GM23248 (cell line): Measurements from ENCODE around the gene PDGFB. TPM values are rescaled to one million over a fixed set of nuclear protein-coding genes. Genes with fewer than 3 reads are reported as not detected.

Source experiments
- DNase-seq: peaks from one replicate; pipeline ENCODE4 v3.0.0-alpha.2; 2015
- H2AFZ ChIP-seq: fragments of 200-600 bp; sonication (generic); 2 replicates; pipeline ENCODE4 v1.6.1; 2016; ENCODE audit warnings: antibody characterized with exemption
- H3F3A ChIP-seq: fragments of 200-600 bp; sonication (generic); 2 replicates; pipeline ENCODE4 v1.6.1; 2016; ENCODE audit warnings: mild to moderate bottlenecking, antibody characterized with exemption, mixed run types; ENCODE audit not compliant: insufficient read depth
- H3K27ac ChIP-seq: fragments of 200-600 bp; sonication (generic); 2 replicates; pipeline ENCODE4 v1.5.1; 2016; ENCODE audit warnings: mild to moderate bottlenecking
- H3K27me3 ChIP-seq: fragments of 200-600 bp; sonication (generic); replicated peaks from 2 replicates; pipeline ENCODE4 v1.6.1; 2016; ENCODE audit warnings: mild to moderate bottlenecking; ENCODE audit not compliant: insufficient read depth
- H3K36me3 ChIP-seq: fragments of 200-600 bp; sonication (generic); 2 replicates; pipeline ENCODE4 v1.6.1; 2016; ENCODE audit warnings: low read depth, mild to moderate bottlenecking
- H3K4me1 ChIP-seq: fragments of 200-600 bp; sonication (generic); 2 replicates; pipeline ENCODE4 v1.6.1; 2016; ENCODE audit warnings: mild to moderate bottlenecking; ENCODE audit not compliant: insufficient read depth
- H3K4me2 ChIP-seq: fragments of 200-600 bp; sonication (generic); one replicate; pipeline ENCODE4 v1.6.1; 2016; ENCODE audit warnings: mild to moderate bottlenecking; ENCODE audit not compliant: unreplicated experiment
- H3K4me3 ChIP-seq: fragments of 200-600 bp; sonication (generic); 2 replicates; pipeline ENCODE4 v1.5.1; 2016; ENCODE audit warnings: mild to moderate bottlenecking
- H3K79me2 ChIP-seq: fragments of 200-600 bp; sonication (generic); 2 replicates; pipeline ENCODE4 v1.6.1; 2016; ENCODE audit warnings: mild to moderate bottlenecking; ENCODE audit not compliant: insufficient read depth
- H3K9ac ChIP-seq: fragments of 200-600 bp; sonication (generic); 2 replicates; pipeline ENCODE4 v1.6.1; 2016; ENCODE audit warnings: mild to moderate bottlenecking
- H3K9me2 ChIP-seq: fragments of 200-600 bp; sonication (generic); 2 replicates; pipeline ENCODE4 v1.6.1; 2016; ENCODE audit warnings: mixed run types, mild to moderate bottlenecking, moderate library complexity; ENCODE audit not compliant: insufficient read depth
- H3K9me3 ChIP-seq: fragments of 200-600 bp; sonication (generic); one replicate; pipeline ENCODE4 v1.6.1; 2017; ENCODE audit warnings: low read depth
- H4K20me1 ChIP-seq: fragments of 200-600 bp; sonication (generic); 2 replicates; pipeline ENCODE4 v1.6.0; 2016; ENCODE audit not compliant: insufficient read depth
- EZH2 ChIP-seq: fragments of 200-600 bp; sonication (generic); IDR thresholded peaks from 2 replicates; pipeline ENCODE4 v1.6.1; 2018; ENCODE audit warnings: antibody characterized with exemption, mild to moderate bottlenecking; ENCODE audit not compliant: insufficient read depth, poor library complexity, severe bottlenecking
- EZH2phosphoT487 ChIP-seq: fragments of 200-600 bp; sonication (generic); IDR thresholded peaks from 2 replicates; pipeline ENCODE4 v1.6.1; 2018; ENCODE audit warnings: antibody characterized with exemption, moderate library complexity, mild to moderate bottlenecking, low read depth; ENCODE audit not compliant: insufficient read depth
- WGBS, 2 experiments: methylation state at CpG; one replicate each; pipeline ENCODE4 v1.1.6; 2015 to 2017; ENCODE audit warnings: low lambda C conversion rate in 2 of 2, low coverage in 1 of 2; ENCODE audit errors: missing lambda C conversion rate in 2 of 2; 5-methylcytosine and 5-hydroxymethylcytosine counted together
- in situ Hi-C: fragments of 300-500 bp; cut with MboI; formaldehyde crosslinking; loops from 2 replicates; pipeline ENCODE4 v1.15.0; 2020
- polyA plus RNA-seq: library from polyadenylated mRNA; unstranded; fragments of >200 nt; fragmentation: Nextera tagmentation; extraction: Ambion mirVana; gene quantifications from 2 replicates; pipeline ENCODE4 v1.2.1, GENCODE V29; 2016
- total RNA-seq: library from RNA; depleted of rRNA; stranded (reverse); fragments of >200 nt; shearing (Covaris generic); gene quantifications from 2 replicates; pipeline ENCODE4 v1.2.3, GENCODE V29; 2014

Gene PDGFB
- total and polyA plus RNA-seq, 2 experiments from 2014 or later: 0.14 TPM; not detected in 1

- H3K4me1 ChIP-seq: peaks cover 25% of the 10 kb centered on the region
- TF ChIP-seq EZH2 (no peak), EZH2phosphoT487 (no peak)
- H3K4me3 ChIP-seq: no peak overlapping the region
- H3K79me2 ChIP-seq: no peaks in the 10 kb centered on the region
- H3K4me2 ChIP-seq: no peak overlapping the region
- H4K20me1 ChIP-seq: no peaks in the 10 kb centered on the region
- in situ Hi-C loops: no loop called here
- no peaks in the 10 kb centered on the region for H3K27me3 ChIP-seq
- no peaks in the 10 kb centered on the region for H3K9me3 ChIP-seq
- no peak overlapping the region for H3K9ac ChIP-seq
- H3F3A ChIP-seq: no peaks in the 10 kb centered on the region
- no peaks in the 10 kb centered on the region for H3K36me3 ChIP-seq
- WGBS, 2 experiments: 74% methylated on average over 16 of the region's 16 CpGs
- H3K27ac ChIP-seq: no peak overlapping the region
- H3K9me2 ChIP-seq: no peaks in the 10 kb centered on the region
- H2AFZ ChIP-seq: no peak overlapping the region
- DNase-seq: no peak
Measured at GRCh38 chr22:39257901-39258475, 13.2 kb upstream of the PDGFB start.

- TF ChIP-seq EZH2: no peak
- TF ChIP-seq EZH2phosphoT487: no peak
- Histone ChIP-seq H3K9ac (no peak overlapping the region), H3K79me2 (no peaks in the 10 kb centered on the region), H3K4me3 (no peak overlapping the region), H3K36me3 (no peaks in the 10 kb centered on the region), H3K9me3 (no peaks in the 10 kb centered on the region), H3K4me1 (peaks cover 29% of the 10 kb centered on the region), H3K4me2 (no peak overlapping the region), H3K27me3 (no peaks in the 10 kb centered on the region), H3K9me2 (no peaks in the 10 kb centered on the region), H2AFZ (no peak overlapping the region), H3F3A (no peaks in the 10 kb centered on the region), H3K27ac (no peak overlapping the region), H4K20me1 (no peaks in the 10 kb centered on the region)
- DNase-seq: no peak
- in situ Hi-C loops: no loop called here
- 20 to 83% methylated on average over 1 to 2 of the region's 2 CpGs for WGBS, 2 experiments
Measured at GRCh38 chr22:39256979-39257378, 12.2 kb upstream of the PDGFB start.

- Histone ChIP-seq H3K27me3 (no peaks in the 10 kb centered on the region), H3K36me3 (no peaks in the 10 kb centered on the region), H3K79me2 (no peaks in the 10 kb centered on the region), H3K27ac (no peak overlapping the region), H3K4me3 (no peak overlapping the region), H3K4me1 (peaks cover 29% of the 10 kb centered on the region), H3K9me3 (no peaks in the 10 kb centered on the region), H2AFZ (no peak overlapping the region), H3K9ac (no peak overlapping the region), H3K9me2 (no peaks in the 10 kb centered on the region), H3K4me2 (no peak overlapping the region), H4K20me1 (no peaks in the 10 kb centered on the region), H3F3A (no peaks in the 10 kb centered on the region)
- DNase-seq: no peak
- in situ Hi-C loops: no loop called here
- no peak for TF ChIP-seq EZH2phosphoT487
- TF ChIP-seq EZH2: no peak
- 82 to 84% methylated on average over 7 to 10 of the region's 11 CpGs for WGBS, 2 experiments
Measured at GRCh38 chr22:39256186-39256552, 11.4 kb upstream of the PDGFB start.

DNA sequence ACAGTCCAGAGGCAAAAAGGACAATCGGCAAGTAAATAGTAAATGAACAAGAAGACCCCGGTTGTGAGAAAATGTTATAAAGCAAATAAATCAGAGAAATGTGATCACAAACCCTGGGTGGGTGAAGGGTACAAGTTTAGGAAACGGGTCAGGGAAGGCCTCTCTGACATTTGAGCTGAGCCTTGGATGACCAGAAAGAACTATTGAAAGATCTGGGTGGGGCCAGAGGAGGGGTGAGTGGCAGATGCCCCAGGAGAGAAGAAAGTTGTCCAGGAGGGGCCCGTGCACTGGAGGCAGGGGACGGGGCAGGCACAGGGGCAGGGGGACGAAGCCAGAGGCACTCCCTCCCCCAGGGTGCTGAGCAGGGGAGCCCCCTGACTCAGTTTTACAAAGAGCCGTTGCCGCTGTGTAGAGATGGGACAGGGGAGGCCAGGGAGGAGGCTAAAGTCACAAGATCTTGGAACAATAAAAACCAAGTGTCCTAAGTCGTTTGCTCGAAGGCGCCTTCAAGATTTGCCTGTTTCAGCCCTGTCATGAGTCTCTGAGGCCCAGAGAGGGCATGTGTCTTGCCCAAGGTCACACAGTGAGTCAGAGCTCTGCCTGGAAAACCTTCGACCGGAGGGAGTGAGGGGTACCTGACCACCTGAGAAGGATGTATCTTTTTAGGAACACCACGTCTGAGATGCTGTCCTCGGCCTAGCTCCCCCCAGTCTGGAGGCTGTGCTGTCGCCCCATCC lies 10.8 kb upstream of the PDGFB start:
- H4K20me1 ChIP-seq: no peaks in the 10 kb centered on the region
- peak overlapping the region; percentile 83; the same call in 1 of the 2 replicates for H2AFZ ChIP-seq

More for the DNA sequence above, 10.8 kb upstream of the PDGFB start:
- Histone ChIP-seq H3K27me3 (no peaks in the 10 kb centered on the region), H3F3A (no peaks in the 10 kb centered on the region), H3K36me3 (no peaks in the 10 kb centered on the region), H3K79me2 (no peaks in the 10 kb centered on the region), H3K9me3 (no peaks in the 10 kb centered on the region), H3K4me3 (no peak overlapping the region), H3K9ac (peak overlapping the region; percentile 66; the same call in 1 of the 2 replicates), H3K4me2 (no peak overlapping the region), H3K4me1 (peaks cover 29% of the 10 kb centered on the region), H3K9me2 (no peaks in the 10 kb centered on the region), H3K27ac (0 out of 2 replicates have a peak overlapping the region, but pooled peaks have one; percentile 5)
- in situ Hi-C loops: no loop called here
- TF ChIP-seq EZH2phosphoT487 (no peak), EZH2 (no peak)
- WGBS, 2 experiments: 82 to 83% methylated on average over 15 to 16 of the region's 16 CpGs
- no peak for DNase-seq
